Measurements from ENCODE around the gene PRPF4. TPM values are rescaled to one million over a fixed set of nuclear protein-coding genes. Genes with fewer than 3 reads are reported as not detected.
A peak's percentile ranks its signal among the peaks of the same experiment; 100 is the strongest.
"Not testable (repeated sequence)": the region's sequence is repeated elsewhere in the genome, so short reads cannot be mapped to it uniquely, and the experiment has no call there.

Gene PRPF4
- total RNA-seq = 11.8 TPM

GRCh38 chr9:113275157-113276131, at the start of gene PRPF4, which contains the start of gene CDC26:
Gene PRPF4 (plus strand): TSS chr9:113275658. CDS start chr9:113275744, 86 bp downstream.
Gene CDC26 (minus strand): TSS chr9:113275572. CDS start chr9:113272507, 3,065 bp downstream.
- H3K4me1 ChIP-seq = peaks cover 31% of the 10 kb centered on the region
- H3K4me3 ChIP-seq = peak within 1 kb of the TSS; percentile 89 to 91
- H3K27me3 ChIP-seq = no peaks in the 10 kb centered on the region
- H3K27ac ChIP-seq = peak within 1 kb of the TSS; percentile 90
- H3K36me3 ChIP-seq = peaks cover 0 to 62% of the 10 kb centered on the region in 2 donors
- peak; percentile 99 for DNase-seq (ENCODE audit: extremely low spot score in 2 of 2)
- intact Hi-C loops (cut with DNase I) = no loop called here
- H3K9me3 ChIP-seq = no peaks in the 10 kb centered on the region
- TF ChIP-seq POLR2AphosphoS5 (IDR thresholded peaks at IDR 0.05; ENCODE audit: insufficient read depth in 1 of 2, low read depth in 1 of 2) (peak; percentile 99 to 100), CTCF (IDR thresholded peaks at IDR 0.05) (no peak), POLR2A (IDR thresholded peaks at IDR 0.05) (peak in 1 of 2 donors; percentile 94)

GRCh38 chr9:113227436-113227835, 48.0 kb upstream of the PRPF4 start:
- Histone ChIP-seq H3K27me3 (no peaks in the 10 kb centered on the region), H3K4me3 (no peak overlapping the region), H3K4me1 (peaks cover 13% of the 10 kb centered on the region), H3K36me3 (no peaks in the 10 kb centered on the region), H3K9me3 (no peaks in the 10 kb centered on the region), H3K27ac (no peak overlapping the region)
- DNase-seq (ENCODE audit: extremely low spot score in 2 of 2) = no peak
- intact Hi-C loops (cut with DNase I) = no loop called here
- TF ChIP-seq POLR2AphosphoS5 (IDR thresholded peaks at IDR 0.05; ENCODE audit: insufficient read depth in 1 of 2, low read depth in 1 of 2) = no peak
- TF ChIP-seq CTCF (IDR thresholded peaks at IDR 0.05) = no peak
- TF ChIP-seq POLR2A (IDR thresholded peaks at IDR 0.05) = no peak

GRCh38 chr9:113228130-113228665, 47.3 kb upstream of the PRPF4 start:
- no peak for DNase-seq (ENCODE audit: extremely low spot score in 2 of 2)
- no peak overlapping the region for H3K4me3 ChIP-seq
- TF ChIP-seq POLR2A (IDR thresholded peaks at IDR 0.05) (no peak), CTCF (IDR thresholded peaks at IDR 0.05) (no peak), POLR2AphosphoS5 (IDR thresholded peaks at IDR 0.05; ENCODE audit: insufficient read depth in 1 of 2, low read depth in 1 of 2) (no peak)

GRCh38 chr9:113231701-113232100, 43.8 kb upstream of the PRPF4 start:
- Histone ChIP-seq H3K9me3 (no peaks in the 10 kb centered on the region), H3K4me1 (peaks cover 6% of the 10 kb centered on the region), H3K36me3 (no peaks in the 10 kb centered on the region), H3K4me3 (no peak overlapping the region), H3K27me3 (no peaks in the 10 kb centered on the region), H3K27ac (no peak overlapping the region)
- intact Hi-C loops (cut with DNase I) = no loop called here
- TF ChIP-seq CTCF (IDR thresholded peaks at IDR 0.05) (no peak), POLR2AphosphoS5 (IDR thresholded peaks at IDR 0.05; ENCODE audit: insufficient read depth in 1 of 2, low read depth in 1 of 2) (no peak), POLR2A (IDR thresholded peaks at IDR 0.05) (no peak)
- DNase-seq (ENCODE audit: extremely low spot score in 2 of 2) = no peak

More at GRCh38 chr9:113228130-113228665, 47.3 kb upstream of the PRPF4 start:
- H3K27me3 ChIP-seq = no peaks in the 10 kb centered on the region
- H3K4me1 ChIP-seq = peaks cover 8% of the 10 kb centered on the region
- intact Hi-C loops (cut with DNase I) = no loop called here
- H3K27ac ChIP-seq = no peak overlapping the region
- H3K36me3 ChIP-seq = no peaks in the 10 kb centered on the region
- no peaks in the 10 kb centered on the region for H3K9me3 ChIP-seq

GRCh38 chr9:113235701-113236255, 39.7 kb upstream of the PRPF4 start:
- H3K9me3 ChIP-seq; H3K4me1 ChIP-seq; H3K36me3 ChIP-seq; H3K4me3 ChIP-seq; DNase-seq (ENCODE audit: extremely low spot score in 2 of 2); H3K27me3 ChIP-seq; intact Hi-C loops (cut with DNase I); H3K27ac ChIP-seq: not testable (repeated sequence)

Measured in vagina (tissue), 2 donors.